ENCODE data around the gene CD27.

DNA sequence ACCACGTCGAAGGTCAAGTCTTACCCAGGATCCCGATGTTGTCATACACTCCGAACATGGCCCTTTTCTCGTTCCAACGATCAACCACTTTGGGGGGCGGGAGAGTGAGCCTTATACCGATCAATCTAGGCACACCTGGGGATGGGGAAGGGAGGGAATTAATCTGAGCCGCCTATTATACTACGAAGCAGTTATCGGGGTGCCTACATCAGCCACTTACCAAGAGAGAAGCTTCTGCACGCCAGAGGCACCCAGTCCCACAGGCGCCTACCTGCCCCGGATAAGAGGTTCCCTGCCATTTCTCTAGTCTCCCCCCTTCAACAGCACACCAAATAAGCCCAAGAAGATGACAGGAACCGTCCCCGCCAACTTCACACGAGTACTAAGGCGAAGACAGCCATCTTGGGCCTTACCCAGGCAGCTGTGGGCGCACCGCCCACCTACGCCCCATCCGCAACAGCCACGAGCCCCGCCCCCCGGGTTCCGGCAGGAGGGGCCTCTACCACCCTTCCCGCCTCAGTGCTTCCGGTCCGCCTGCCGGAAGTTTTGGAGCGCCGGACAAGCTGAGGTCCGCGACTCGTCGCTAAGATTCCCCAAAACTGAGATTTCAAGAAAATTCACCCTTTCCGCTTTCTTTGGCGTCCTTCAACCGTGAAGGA is 48.2 kb downstream of the CD27 start, which contains the start of gene MRPL51:
- TF ChIP-seq, protein P1, sequence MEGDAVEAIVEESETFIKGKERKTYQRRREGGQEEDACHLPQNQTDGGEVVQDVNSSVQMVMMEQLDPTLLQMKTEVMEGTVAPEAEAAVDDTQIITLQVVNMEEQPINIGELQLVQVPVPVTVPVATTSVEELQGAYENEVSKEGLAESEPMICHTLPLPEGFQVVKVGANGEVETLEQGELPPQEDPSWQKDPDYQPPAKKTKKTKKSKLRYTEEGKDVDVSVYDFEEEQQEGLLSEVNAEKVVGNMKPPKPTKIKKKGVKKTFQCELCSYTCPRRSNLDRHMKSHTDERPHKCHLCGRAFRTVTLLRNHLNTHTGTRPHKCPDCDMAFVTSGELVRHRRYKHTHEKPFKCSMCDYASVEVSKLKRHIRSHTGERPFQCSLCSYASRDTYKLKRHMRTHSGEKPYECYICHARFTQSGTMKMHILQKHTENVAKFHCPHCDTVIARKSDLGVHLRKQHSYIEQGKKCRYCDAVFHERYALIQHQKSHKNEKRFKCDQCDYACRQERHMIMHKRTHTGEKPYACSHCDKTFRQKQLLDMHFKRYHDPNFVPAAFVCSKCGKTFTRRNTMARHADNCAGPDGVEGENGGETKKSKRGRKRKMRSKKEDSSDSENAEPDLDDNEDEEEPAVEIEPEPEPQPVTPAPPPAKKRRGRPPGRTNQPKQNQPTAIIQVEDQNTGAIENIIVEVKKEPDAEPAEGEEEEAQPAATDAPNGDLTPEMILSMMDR (conservative IDR thresholded peaks at IDR 0.05; ENCODE audit: low read depth, low read length): no peak
- TF ChIP-seq EZH2 (IDR thresholded peaks at IDR 0.05; ENCODE audit: borderline replicate concordance, low read depth, low read length, poor library complexity, severe bottlenecking): no peak
